ENCODE results near the gene SELL. TPM values are rescaled to one million over a fixed set of nuclear protein-coding genes. Genes with fewer than 3 reads are reported as not detected.
"Not testable (repeated sequence)": the region's sequence is repeated elsewhere in the genome, so short reads cannot be mapped to it uniquely, and the experiment has no call there.

The SELL gene
- total and polyA plus RNA-seq, 4 experiments from 2014 or later, result 378 to 1,603 (median 636) TPM

GRCh38 chr1:169689395-169689794 is 22.0 kb downstream of the SELL start:
- POLR2A ChIA-PET (ENCODE audit: partially characterized antibody), result interaction anchor here (1.9 to 9.5 kb wide), 5 partner anchors 10 to 85 kb away, joined by 8 to 248 read pairs (median 128); no protein-coding TSS in a partner anchor
- no peaks in the 10 kb centered on the region for H3K27me3 Mint-ChIP-seq
- intact Hi-C loops (cut with micrococcal nuclease), result no loop called here
- no peak for DNase-seq
- Histone ChIP-seq H3K36me3 (ENCODE audit: insufficient read depth, low read length) (peaks cover 4% of the 10 kb centered on the region), H3K27ac (ENCODE audit: low read depth, low read length) (peak overlapping the region; percentile 36), H3K4me3 (ENCODE audit: low read length in 2 of 2) (no peak overlapping the region), H3K27me3 (ENCODE audit: insufficient read depth, low read length) (no peaks in the 10 kb centered on the region), H3K9me3 (ENCODE audit: control insufficient read depth in 1 of 2, low read length in 2 of 2) (no peaks in the 10 kb centered on the region), H3K4me1 (ENCODE audit: insufficient read depth, low read length) (peaks cover 79% of the 10 kb centered on the region)
- H3K4me1 Mint-ChIP-seq, result peaks cover 46 to 59% (median 51%) of the 10 kb centered on the region in 4 donors
- H3K4me3 Mint-ChIP-seq, result peak overlapping the region in 3 of 8 donors; percentile 20 to 55 (median 49)
- H3K27ac Mint-ChIP-seq, result peak overlapping the region in 6 of 7 donors; percentile 71 to 93 (median 89)
- H3K9me3 Mint-ChIP-seq, result no peaks in the 10 kb centered on the region
- H3K36me3 Mint-ChIP-seq, result peaks cover 10 to 14% of the 10 kb centered on the region in 2 donors
- CTCF ChIA-PET (ENCODE audit: partially characterized antibody), result interaction anchor here (1.0 to 2.0 kb wide), 4 partner anchors 15 to 103 kb away, joined by 3 to 11 read pairs (median 5); partner anchors contain the start of gene F5

- Mint-ChIP-seq H3K36me3 (peaks cover 11 to 14% of the 10 kb centered on the region in 2 donors), H3K4me1 (peaks cover 38 to 49% (median 41%) of the 10 kb centered on the region in 4 donors), H3K27ac (peak overlapping the region in 3 of 7 donors; percentile 84 to 93 (median 91))
- ChIA-PET POLR2A (ENCODE audit: partially characterized antibody) (interaction anchor here (0.7 to 9.5 kb wide), 4 partner anchors 9 to 84 kb away, joined by 3 to 248 read pairs (median 172); no protein-coding TSS in a partner anchor), CTCF (ENCODE audit: partially characterized antibody) (interaction anchor here (1.4 kb wide), 1 partner anchor 30 kb away, joined by 3 read pairs; no protein-coding TSS in a partner anchor)
- DNase-seq; H3K27me3 Mint-ChIP-seq; H3K4me3 ChIP-seq (ENCODE audit: low read length in 2 of 2); H3K36me3 ChIP-seq (ENCODE audit: insufficient read depth, low read length); H3K27me3 ChIP-seq (ENCODE audit: insufficient read depth, low read length); intact Hi-C loops (cut with micrococcal nuclease); H3K9me3 ChIP-seq (ENCODE audit: control insufficient read depth in 1 of 2, low read length in 2 of 2); H3K9me3 Mint-ChIP-seq; H3K4me3 Mint-ChIP-seq: not testable (repeated sequence)
- H3K4me1 ChIP-seq (ENCODE audit: insufficient read depth, low read length), result peaks cover 68% of the 10 kb centered on the region
- peak overlapping the region; percentile 8 for H3K27ac ChIP-seq (ENCODE audit: low read depth, low read length)
Measured at GRCh38 chr1:169688377-169688776, 23.0 kb downstream of the SELL start.

GRCh38 chr1:169683661-169684060 is 27.8 kb downstream of the SELL start:
- H3K27ac ChIP-seq (ENCODE audit: low read depth, low read length), result no peak overlapping the region
- peak overlapping the region in 3 of 7 donors; percentile 54 to 81 (median 65) for H3K27ac Mint-ChIP-seq
- H3K36me3 ChIP-seq (ENCODE audit: insufficient read depth, low read length), result no peaks in the 10 kb centered on the region
- peaks cover 29 to 39% (median 33%) of the 10 kb centered on the region in 4 donors for H3K4me1 Mint-ChIP-seq
- intact Hi-C loops (cut with micrococcal nuclease), result no loop called here
- peaks cover 0 to 3% of the 10 kb centered on the region in 2 donors for H3K36me3 Mint-ChIP-seq
- peaks cover 57% of the 10 kb centered on the region for H3K4me1 ChIP-seq (ENCODE audit: insufficient read depth, low read length)
- H3K4me3 ChIP-seq (ENCODE audit: low read length in 2 of 2), result peak overlapping the region in 1 of 2 donors; percentile 27
- DNase-seq, result no peak
- POLR2A ChIA-PET (ENCODE audit: partially characterized antibody), result interaction anchor here (1.4 to 11.4 kb wide), 2 partner anchors 8 to 13 kb away, joined by 4 to 128 read pairs; no protein-coding TSS in a partner anchor
- no peak overlapping the region for H3K4me3 Mint-ChIP-seq
- no peaks in the 10 kb centered on the region for H3K9me3 Mint-ChIP-seq
- no peaks in the 10 kb centered on the region for H3K27me3 Mint-ChIP-seq
- CTCF ChIA-PET (ENCODE audit: partially characterized antibody), result no interaction called here
- H3K9me3 ChIP-seq (ENCODE audit: control insufficient read depth in 1 of 2, low read length in 2 of 2), result no peaks in the 10 kb centered on the region
- H3K27me3 ChIP-seq (ENCODE audit: insufficient read depth, low read length), result no peaks in the 10 kb centered on the region

- intact Hi-C loops (cut with micrococcal nuclease); H3K36me3 Mint-ChIP-seq; DNase-seq; H3K27ac ChIP-seq (ENCODE audit: low read depth, low read length); H3K36me3 ChIP-seq (ENCODE audit: insufficient read depth, low read length); H3K9me3 Mint-ChIP-seq; H3K27me3 ChIP-seq (ENCODE audit: insufficient read depth, low read length); H3K27me3 Mint-ChIP-seq; H3K9me3 ChIP-seq (ENCODE audit: control insufficient read depth in 1 of 2, low read length in 2 of 2): not testable (repeated sequence)
- POLR2A ChIA-PET (ENCODE audit: partially characterized antibody), result interaction anchor here (1.0 to 11.4 kb wide), 3 partner anchors 8 to 35 kb away, joined by 3 to 128 read pairs (median 4); no protein-coding TSS in a partner anchor
- H3K4me1 Mint-ChIP-seq, result peaks cover 26 to 39% (median 33%) of the 10 kb centered on the region in 4 donors
- Histone ChIP-seq H3K4me3 (ENCODE audit: low read length in 2 of 2) (peak overlapping the region in 1 of 2 donors; percentile 17), H3K4me1 (ENCODE audit: insufficient read depth, low read length) (peaks cover 52% of the 10 kb centered on the region)
- peak overlapping the region in 1 of 8 donors; percentile 2 for H3K4me3 Mint-ChIP-seq
- CTCF ChIA-PET (ENCODE audit: partially characterized antibody), result interaction anchor here (1.1 to 2.9 kb wide), 4 partner anchors 11 to 97 kb away, joined by 3 to 19 read pairs (median 6); partner anchors contain the start of gene F5
- peak overlapping the region in 3 of 7 donors; percentile 54 to 81 (median 65) for H3K27ac Mint-ChIP-seq
Measured at GRCh38 chr1:169683168-169683567, 28.3 kb downstream of the SELL start.

GRCh38 chr1:169682071-169682470 is 29.3 kb downstream of the SELL start:
- ChIA-PET CTCF (ENCODE audit: partially characterized antibody) (interaction anchor here (0.6 to 2.9 kb wide), 8 partner anchors 9 to 1339 kb away, joined by 3 to 19 read pairs (median 4); partner anchors contain the start of gene F5), POLR2A (ENCODE audit: partially characterized antibody) (interaction anchor here (0.9 to 11.4 kb wide), 6 partner anchors 9 to 56 kb away, joined by 3 to 128 read pairs (median 4); no protein-coding TSS in a partner anchor)
- Histone ChIP-seq H3K4me3 (ENCODE audit: low read length in 2 of 2) (no peak overlapping the region), H3K27ac (ENCODE audit: low read depth, low read length) (no peak overlapping the region), H3K4me1 (ENCODE audit: insufficient read depth, low read length) (peaks cover 50% of the 10 kb centered on the region), H3K36me3 (ENCODE audit: insufficient read depth, low read length) (no peaks in the 10 kb centered on the region), H3K27me3 (ENCODE audit: insufficient read depth, low read length) (no peaks in the 10 kb centered on the region), H3K9me3 (ENCODE audit: control insufficient read depth in 1 of 2, low read length in 2 of 2) (no peaks in the 10 kb centered on the region)
- peaks cover 28 to 45% (median 37%) of the 10 kb centered on the region in 4 donors for H3K4me1 Mint-ChIP-seq
- no peaks in the 10 kb centered on the region for H3K27me3 Mint-ChIP-seq
- DNase-seq, result no peak
- no peaks in the 10 kb centered on the region for H3K9me3 Mint-ChIP-seq
- H3K36me3 Mint-ChIP-seq, result peaks cover 0 to 3% of the 10 kb centered on the region in 2 donors
- H3K27ac Mint-ChIP-seq, result peak overlapping the region in 6 of 7 donors; percentile 7 to 77 (median 60)
- H3K4me3 Mint-ChIP-seq, result peak overlapping the region in 6 of 8 donors; percentile 13 to 75 (median 59)
- intact Hi-C loops (cut with micrococcal nuclease), result no loop called here

GRCh38 chr1:169681140-169681539 is 30.3 kb downstream of the SELL start:
- DNase-seq, result no peak
- Histone ChIP-seq H3K9me3 (ENCODE audit: control insufficient read depth in 1 of 2, low read length in 2 of 2) (no peaks in the 10 kb centered on the region), H3K27me3 (ENCODE audit: insufficient read depth, low read length) (no peaks in the 10 kb centered on the region), H3K27ac (ENCODE audit: low read depth, low read length) (no peak overlapping the region), H3K4me3 (ENCODE audit: low read length in 2 of 2) (no peak overlapping the region), H3K36me3 (ENCODE audit: insufficient read depth, low read length) (no peaks in the 10 kb centered on the region), H3K4me1 (ENCODE audit: insufficient read depth, low read length) (peaks cover 60% of the 10 kb centered on the region)
- peaks cover 0 to 3% of the 10 kb centered on the region in 2 donors for H3K36me3 Mint-ChIP-seq
- peak overlapping the region in 7 of 8 donors; percentile 6 to 78 (median 66) for H3K4me3 Mint-ChIP-seq
- intact Hi-C loops (cut with micrococcal nuclease), result no loop called here
- no peaks in the 10 kb centered on the region for H3K27me3 Mint-ChIP-seq
- no peaks in the 10 kb centered on the region for H3K9me3 Mint-ChIP-seq
- ChIA-PET POLR2A (ENCODE audit: partially characterized antibody) (interaction anchor here (0.6 to 11.4 kb wide), 6 partner anchors 10 to 79 kb away, joined by 3 to 128 read pairs (median 4); no protein-coding TSS in a partner anchor), CTCF (ENCODE audit: partially characterized antibody) (interaction anchor here (0.7 to 2.9 kb wide), 8 partner anchors 10 to 1338 kb away, joined by 3 to 19 read pairs (median 4); partner anchors contain the start of gene F5)
- peaks cover 36 to 54% (median 45%) of the 10 kb centered on the region in 4 donors for H3K4me1 Mint-ChIP-seq
- H3K27ac Mint-ChIP-seq, result peak overlapping the region; percentile 11 to 90 (median 49)
